HepG2 (cell line): ENCODE measurements around the gene MZT1.

Experiments
- IRF9 ChIP-seq: sonication (generic); formaldehyde crosslinking; IDR thresholded peaks from 2 replicates; pipeline ENCODE4 v1.8.0; 2022; ENCODE audit warnings: missing genetic modification reagents, mild to moderate bottlenecking, borderline replicate concordance
- TF ChIP-seq, protein P1 (sequence below), 2 experiments: fragments of 450-650 bp in 1 of 2; sonication (generic) in 1 of 2; formaldehyde crosslinking in 1 of 2; IDR thresholded peaks; 2 replicates each; pipeline versions ENCODE4 v1.6.1 to v1.8.0; 2016 to 2022; ENCODE audit warnings: antibody characterized with exemption in 1 of 2, mild to moderate bottlenecking in 1 of 2, missing genetic modification reagents in 1 of 2
- TF ChIP-seq, protein P2 (sequence below): sonication (generic); formaldehyde crosslinking; IDR thresholded peaks from 2 replicates; pipeline ENCODE4 v1.4.0; 2020; ENCODE audit warnings: missing genetic modification reagents

DNA sequence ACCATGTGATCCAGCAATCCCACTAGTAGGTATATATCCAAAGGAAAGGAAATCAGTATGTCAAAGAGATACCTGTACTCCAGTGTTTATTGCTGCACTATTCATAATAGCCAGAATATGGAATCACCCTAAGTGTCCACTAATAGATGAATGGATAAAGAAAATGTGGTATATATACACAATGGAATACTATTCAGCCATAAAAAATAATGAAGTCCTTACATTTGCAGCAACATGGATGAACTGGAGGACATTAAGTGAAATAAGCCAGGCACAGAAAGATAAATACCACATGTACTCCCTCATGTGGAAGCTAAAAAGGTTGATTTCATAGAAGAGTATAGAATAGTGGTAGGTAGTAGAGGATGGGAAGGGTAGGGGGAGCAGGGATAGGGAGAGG, 23.8 kb upstream of the MZT1 start:
- no peak for TF ChIP-seq IRF9 (CRISPR knock-in tag)
- TF ChIP-seq, protein P1, sequence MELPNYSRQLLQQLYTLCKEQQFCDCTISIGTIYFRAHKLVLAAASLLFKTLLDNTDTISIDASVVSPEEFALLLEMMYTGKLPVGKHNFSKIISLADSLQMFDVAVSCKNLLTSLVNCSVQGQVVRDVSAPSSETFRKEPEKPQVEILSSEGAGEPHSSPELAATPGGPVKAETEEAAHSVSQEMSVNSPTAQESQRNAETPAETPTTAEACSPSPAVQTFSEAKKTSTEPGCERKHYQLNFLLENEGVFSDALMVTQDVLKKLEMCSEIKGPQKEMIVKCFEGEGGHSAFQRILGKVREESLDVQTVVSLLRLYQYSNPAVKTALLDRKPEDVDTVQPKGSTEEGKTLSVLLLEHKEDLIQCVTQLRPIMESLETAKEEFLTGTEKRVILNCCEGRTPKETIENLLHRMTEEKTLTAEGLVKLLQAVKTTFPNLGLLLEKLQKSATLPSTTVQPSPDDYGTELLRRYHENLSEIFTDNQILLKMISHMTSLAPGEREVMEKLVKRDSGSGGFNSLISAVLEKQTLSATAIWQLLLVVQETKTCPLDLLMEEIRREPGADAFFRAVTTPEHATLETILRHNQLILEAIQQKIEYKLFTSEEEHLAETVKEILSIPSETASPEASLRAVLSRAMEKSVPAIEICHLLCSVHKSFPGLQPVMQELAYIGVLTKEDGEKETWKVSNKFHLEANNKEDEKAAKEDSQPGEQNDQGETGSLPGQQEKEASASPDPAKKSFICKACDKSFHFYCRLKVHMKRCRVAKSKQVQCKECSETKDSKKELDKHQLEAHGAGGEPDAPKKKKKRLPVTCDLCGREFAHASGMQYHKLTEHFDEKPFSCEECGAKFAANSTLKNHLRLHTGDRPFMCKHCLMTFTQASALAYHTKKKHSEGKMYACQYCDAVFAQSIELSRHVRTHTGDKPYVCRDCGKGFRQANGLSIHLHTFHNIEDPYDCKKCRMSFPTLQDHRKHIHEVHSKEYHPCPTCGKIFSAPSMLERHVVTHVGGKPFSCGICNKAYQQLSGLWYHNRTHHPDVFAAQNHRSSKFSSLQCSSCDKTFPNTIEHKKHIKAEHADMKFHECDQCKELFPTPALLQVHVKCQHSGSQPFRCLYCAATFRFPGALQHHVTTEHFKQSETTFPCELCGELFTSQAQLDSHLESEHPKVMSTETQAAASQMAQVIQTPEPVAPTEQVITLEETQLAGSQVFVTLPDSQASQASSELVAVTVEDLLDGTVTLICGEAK (IDR thresholded peaks at IDR 0.05): no peak
- TF ChIP-seq, protein P1 (CRISPR knock-in tag; IDR thresholded peaks at IDR 0.05): no peak
- TF ChIP-seq, protein P2, sequence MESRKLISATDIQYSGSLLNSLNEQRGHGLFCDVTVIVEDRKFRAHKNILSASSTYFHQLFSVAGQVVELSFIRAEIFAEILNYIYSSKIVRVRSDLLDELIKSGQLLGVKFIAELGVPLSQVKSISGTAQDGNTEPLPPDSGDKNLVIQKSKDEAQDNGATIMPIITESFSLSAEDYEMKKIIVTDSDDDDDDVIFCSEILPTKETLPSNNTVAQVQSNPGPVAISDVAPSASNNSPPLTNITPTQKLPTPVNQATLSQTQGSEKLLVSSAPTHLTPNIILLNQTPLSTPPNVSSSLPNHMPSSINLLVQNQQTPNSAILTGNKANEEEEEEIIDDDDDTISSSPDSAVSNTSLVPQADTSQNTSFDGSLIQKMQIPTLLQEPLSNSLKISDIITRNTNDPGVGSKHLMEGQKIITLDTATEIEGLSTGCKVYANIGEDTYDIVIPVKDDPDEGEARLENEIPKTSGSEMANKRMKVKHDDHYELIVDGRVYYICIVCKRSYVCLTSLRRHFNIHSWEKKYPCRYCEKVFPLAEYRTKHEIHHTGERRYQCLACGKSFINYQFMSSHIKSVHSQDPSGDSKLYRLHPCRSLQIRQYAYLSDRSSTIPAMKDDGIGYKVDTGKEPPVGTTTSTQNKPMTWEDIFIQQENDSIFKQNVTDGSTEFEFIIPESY: no peak
